Activated naive CD4-positive, alpha-beta T cell treated with anti-CD3 and anti-CD28 coated beads for 36 hours (primary cell): ENCODE results near the gene SNX25. TPM values are rescaled to one million over a fixed set of nuclear protein-coding genes. Genes with fewer than 3 reads are reported as not detected.
A peak's percentile ranks its signal among the peaks of the same experiment; 100 is the strongest.
"Not testable (repeated sequence)": the region's sequence is repeated elsewhere in the genome, so short reads cannot be mapped to it uniquely, and the experiment has no call there.

Experiments
- CTCF ChIA-PET: fragments of 350-600 bp; sonication (Branson Sonifier 250); formaldehyde crosslinking; loops from one replicate; lab custom pipeline; 2021; ENCODE audit warnings: antibody characterized with exemption; lab: Charles Lee
- DNase-seq: peaks from one replicate; pipeline ENCODE4 v3.0.0-alpha.2; 2020
- H3K27ac Mint-ChIP-seq: one replicate; pipeline ENCODE4 v1.8.0; 2021; ENCODE audit warnings: mild to moderate bottlenecking, mixed read lengths
- H3K27me3 Mint-ChIP-seq: one replicate; pipeline ENCODE4 v1.8.0; 2021; ENCODE audit warnings: low read depth, mixed read lengths
- H3K36me3 Mint-ChIP-seq: one replicate; pipeline ENCODE4 v1.8.0; 2021; ENCODE audit warnings: low read depth, mixed read lengths
- H3K4me1 Mint-ChIP-seq: one replicate; pipeline ENCODE4 v1.8.0; 2021; ENCODE audit warnings: low read depth, mixed read lengths
- H3K4me3 Mint-ChIP-seq: one replicate; pipeline ENCODE4 v1.8.0; 2021; ENCODE audit warnings: mild to moderate bottlenecking, moderate library complexity, mixed read lengths
- H3K9me3 Mint-ChIP-seq: one replicate; pipeline ENCODE4 v1.8.0; 2021; ENCODE audit warnings: mixed read lengths
- intact Hi-C: fragments of 100-400 bp; cut with micrococcal nuclease; formaldehyde crosslinking; loops from one replicate; pipeline ENCODE4 v1.15.1; 2023
- total RNA-seq, 2 experiments: library from RNA; stranded (reverse); gene quantifications; one replicate each; pipeline ENCODE4 v1.2.3, GENCODE V29; 2021

The SNX25 gene
- total RNA-seq, 2 experiments from 2014 or later: 11.0 to 14.6 TPM

- intact Hi-C loops: loop anchor here (1.0 kb wide), 1 partner anchor 49 kb away; no protein-coding TSS in a partner anchor
- no peaks in the 10 kb centered on the region for H3K27me3 Mint-ChIP-seq
- CTCF ChIA-PET: interaction anchor here (0.6 kb wide), 1 partner anchor 37 kb away, joined by 3 read pairs; no protein-coding TSS in a partner anchor
- peaks cover 30% of the 10 kb centered on the region for H3K4me1 Mint-ChIP-seq
- peaks cover 19% of the 10 kb centered on the region for H3K36me3 Mint-ChIP-seq
- H3K4me3 Mint-ChIP-seq: peak overlapping the region; percentile 30
- peak overlapping the region; percentile 61 for H3K27ac Mint-ChIP-seq
- H3K9me3 Mint-ChIP-seq: no peaks in the 10 kb centered on the region
- no peak for DNase-seq
Observed at GRCh38 chr4:185344743-185345538, 135.5 kb downstream of the SNX25 start.

- peaks cover 22% of the 10 kb centered on the region for H3K4me1 Mint-ChIP-seq
- no peaks in the 10 kb centered on the region for H3K9me3 Mint-ChIP-seq
- peaks cover 23% of the 10 kb centered on the region for H3K36me3 Mint-ChIP-seq
- H3K27me3 Mint-ChIP-seq: no peaks in the 10 kb centered on the region
- DNase-seq: no peak
- CTCF ChIA-PET: no interaction called here
- no peak overlapping the region for H3K4me3 Mint-ChIP-seq
- no peak overlapping the region for H3K27ac Mint-ChIP-seq
- intact Hi-C loops: no loop called here
Observed at GRCh38 chr4:185346975-185347601, 137.7 kb downstream of the SNX25 start.

GRCh38 chr4:185351691-185352090 lies 142.3 kb downstream of the SNX25 start:
- no peak overlapping the region for H3K27ac Mint-ChIP-seq
- no peak overlapping the region for H3K4me3 Mint-ChIP-seq
- DNase-seq: no peak
- H3K9me3 Mint-ChIP-seq: no peaks in the 10 kb centered on the region
- H3K4me1 Mint-ChIP-seq: peaks cover 3% of the 10 kb centered on the region
- H3K27me3 Mint-ChIP-seq: no peaks in the 10 kb centered on the region
- peaks cover 28% of the 10 kb centered on the region for H3K36me3 Mint-ChIP-seq
- intact Hi-C loops: no loop called here
- CTCF ChIA-PET: no interaction called here

- DNase-seq: no peak
Observed at GRCh38 chr4:185352202-185352601, 142.8 kb downstream of the SNX25 start.

GRCh38 chr4:185352741-185353140 lies 143.3 kb downstream of the SNX25 start:
- CTCF ChIA-PET: interaction anchor here (0.7 kb wide), 1 partner anchor 9 kb away, joined by 3 read pairs; no protein-coding TSS in a partner anchor
- no peaks in the 10 kb centered on the region for H3K27me3 Mint-ChIP-seq
- H3K36me3 Mint-ChIP-seq: peaks cover 21% of the 10 kb centered on the region
- H3K4me1 Mint-ChIP-seq: peaks cover 6% of the 10 kb centered on the region
- H3K4me3 Mint-ChIP-seq: no peak overlapping the region
- no peak for DNase-seq
- intact Hi-C loops: no loop called here
- no peak overlapping the region for H3K27ac Mint-ChIP-seq
- no peaks in the 10 kb centered on the region for H3K9me3 Mint-ChIP-seq

More at GRCh38 chr4:185352202-185352601, 142.8 kb downstream of the SNX25 start:
- no peaks in the 10 kb centered on the region for H3K27me3 Mint-ChIP-seq
- peaks cover 23% of the 10 kb centered on the region for H3K36me3 Mint-ChIP-seq
- no peak overlapping the region for H3K27ac Mint-ChIP-seq
- H3K4me3 Mint-ChIP-seq: no peak overlapping the region
- no peaks in the 10 kb centered on the region for H3K9me3 Mint-ChIP-seq
- intact Hi-C loops: no loop called here
- H3K4me1 Mint-ChIP-seq: peaks cover 6% of the 10 kb centered on the region
- CTCF ChIA-PET: no interaction called here

GRCh38 chr4:185357211-185357610 lies 147.8 kb downstream of the SNX25 start:
- Mint-ChIP-seq H3K27ac (no peak overlapping the region), H3K27me3 (no peaks in the 10 kb centered on the region), H3K9me3 (no peaks in the 10 kb centered on the region), H3K4me3 (no peak overlapping the region), H3K36me3 (peaks cover 17% of the 10 kb centered on the region), H3K4me1 (peaks cover 3% of the 10 kb centered on the region)
- peak; percentile 13 for DNase-seq
- intact Hi-C loops: no loop called here
- CTCF ChIA-PET: no interaction called here

GRCh38 chr4:185357733-185358440 lies 148.5 kb downstream of the SNX25 start:
- intact Hi-C loops: no loop called here
- Mint-ChIP-seq H3K9me3 (no peaks in the 10 kb centered on the region), H3K36me3 (peaks cover 14% of the 10 kb centered on the region), H3K4me1 (peaks cover 3% of the 10 kb centered on the region), H3K27ac (no peak overlapping the region), H3K4me3 (no peak overlapping the region), H3K27me3 (no peaks in the 10 kb centered on the region)
- CTCF ChIA-PET: no interaction called here
- no peak for DNase-seq

- Mint-ChIP-seq H3K4me3 (no peak overlapping the region), H3K4me1 (peaks cover 3% of the 10 kb centered on the region), H3K36me3 (peaks cover 11% of the 10 kb centered on the region), H3K27me3 (no peaks in the 10 kb centered on the region), H3K9me3 (no peaks in the 10 kb centered on the region), H3K27ac (no peak overlapping the region)
- CTCF ChIA-PET: no interaction called here
- DNase-seq: no peak
- intact Hi-C loops: no loop called here
Observed at GRCh38 chr4:185358514-185358913, 149.1 kb downstream of the SNX25 start.

- Mint-ChIP-seq H3K4me3 (no peak overlapping the region), H3K36me3 (peaks cover 11% of the 10 kb centered on the region), H3K4me1 (peaks cover 3% of the 10 kb centered on the region), H3K27me3 (no peaks in the 10 kb centered on the region), H3K27ac (no peak overlapping the region), H3K9me3 (no peaks in the 10 kb centered on the region)
- CTCF ChIA-PET: no interaction called here
- intact Hi-C loops: no loop called here
- no peak for DNase-seq
Observed at GRCh38 chr4:185358959-185359358, 149.6 kb downstream of the SNX25 start.

- H3K9me3 Mint-ChIP-seq: no peaks in the 10 kb centered on the region
- no peaks in the 10 kb centered on the region for H3K27me3 Mint-ChIP-seq
- H3K4me1 Mint-ChIP-seq: peaks cover 3% of the 10 kb centered on the region
- CTCF ChIA-PET: no interaction called here
- peaks cover 6% of the 10 kb centered on the region for H3K36me3 Mint-ChIP-seq
- H3K27ac Mint-ChIP-seq: no peak overlapping the region
- intact Hi-C loops: no loop called here
- H3K4me3 Mint-ChIP-seq: no peak overlapping the region
- no peak for DNase-seq
Observed at GRCh38 chr4:185359767-185360446, 150.5 kb downstream of the SNX25 start.

- peaks cover 6% of the 10 kb centered on the region for H3K36me3 Mint-ChIP-seq
- H3K4me3 Mint-ChIP-seq: no peak overlapping the region
- no peaks in the 10 kb centered on the region for H3K9me3 Mint-ChIP-seq
- intact Hi-C loops: no loop called here
- peaks cover 3% of the 10 kb centered on the region for H3K4me1 Mint-ChIP-seq
- no peak overlapping the region for H3K27ac Mint-ChIP-seq
- no peaks in the 10 kb centered on the region for H3K27me3 Mint-ChIP-seq
- no peak for DNase-seq
- CTCF ChIA-PET: interaction anchor here (0.6 to 0.7 kb wide), 2 partner anchors 9 to 119 kb away, joined by 3 read pairs; no protein-coding TSS in a partner anchor
Observed at GRCh38 chr4:185361872-185362271, 152.5 kb downstream of the SNX25 start.

GRCh38 chr4:185362570-185362969 lies 153.2 kb downstream of the SNX25 start:
- intact Hi-C loops, H3K4me3 Mint-ChIP-seq, H3K27me3 Mint-ChIP-seq, DNase-seq, H3K9me3 Mint-ChIP-seq, CTCF ChIA-PET, H3K36me3 Mint-ChIP-seq, H3K4me1 Mint-ChIP-seq, H3K27ac Mint-ChIP-seq: not testable (repeated sequence)
